H1 (cell line): ENCODE data around the gene MCM3AP. TPM values are rescaled to one million over a fixed set of nuclear protein-coding genes. Genes with fewer than 3 reads are reported as not detected.

Source experiments
- BACH1 ChIP-seq: IDR thresholded peaks from 2 replicates; pipeline ENCODE4 v1.6.1; 2012; ENCODE audit warnings: low read length, improper control_type of control experiment
- CHD2 ChIP-seq: IDR thresholded peaks from 2 replicates; pipeline ENCODE4 v1.6.1; 2012; ENCODE audit warnings: low read length, improper control_type of control experiment
- RNF2 ChIP-seq: fragments of 200-900, 300-1000 bp; sonication (generic); IDR thresholded peaks from 2 replicates; pipeline ENCODE4 v1.7.1; 2016; ENCODE audit warnings: borderline replicate concordance, low read depth, mild to moderate bottlenecking, antibody characterized with exemption, low read length; ENCODE audit not compliant: poor library complexity, severe bottlenecking; ENCODE audit errors: missing control alignments
- SIN3A ChIP-seq, 2 experiments: IDR thresholded peaks in 1 of 2; conservative IDR thresholded peaks in 1 of 2; 2 replicates each; pipeline ENCODE4 v1.6.1; 2011 to 2012; ENCODE audit warnings: low read length in 2 of 2, improper control_type of control experiment in 1 of 2, low read depth in 1 of 2, mild to moderate bottlenecking in 1 of 2
- SP2 ChIP-seq: IDR thresholded peaks from 2 replicates; pipeline ENCODE4 v1.6.1; 2012; ENCODE audit warnings: mild to moderate bottlenecking, low read length, inconsistent platforms
- ZNF274 ChIP-seq: IDR thresholded peaks from 2 replicates; pipeline ENCODE4 v1.7.0; 2012; ENCODE audit warnings: low read length, borderline replicate concordance; ENCODE audit errors: extremely low read depth
- polyA plus RNA-seq, 7 experiments: library from polyadenylated mRNA; depleted of rRNA in 3 of 7; stranded (reverse) in 5 of 7; unstranded in 2 of 7; fragments of >200 nt in 5 of 7; fragments of 200-250 nt in 2 of 7; gene quantifications; 1 replicate in 5 of 7; 2 replicates in 1 of 7; 4 replicates in 1 of 7; pipeline versions ENCODE4 v1.2.1 to v1.2.3, GENCODE V29; 2011 to 2013; ENCODE audit warnings: missing spikeins in 2 of 7, mixed read lengths in 2 of 7
- total RNA-seq: library from RNA; stranded (reverse); fragmentation: NEBNext Ultra II Directional; extraction: Animal tissue kit (Norgen Biotek cat#: 25700); gene quantifications from 2 replicates; pipeline ENCODE4 v1.2.1, GENCODE V29; 2021

The MCM3AP gene
- total and polyA plus RNA-seq, 2 of the 8 experiments (the other 6 are each of a cell fraction or from before 2014, with no cell fraction given): 37.2 to 119 TPM

DNA sequence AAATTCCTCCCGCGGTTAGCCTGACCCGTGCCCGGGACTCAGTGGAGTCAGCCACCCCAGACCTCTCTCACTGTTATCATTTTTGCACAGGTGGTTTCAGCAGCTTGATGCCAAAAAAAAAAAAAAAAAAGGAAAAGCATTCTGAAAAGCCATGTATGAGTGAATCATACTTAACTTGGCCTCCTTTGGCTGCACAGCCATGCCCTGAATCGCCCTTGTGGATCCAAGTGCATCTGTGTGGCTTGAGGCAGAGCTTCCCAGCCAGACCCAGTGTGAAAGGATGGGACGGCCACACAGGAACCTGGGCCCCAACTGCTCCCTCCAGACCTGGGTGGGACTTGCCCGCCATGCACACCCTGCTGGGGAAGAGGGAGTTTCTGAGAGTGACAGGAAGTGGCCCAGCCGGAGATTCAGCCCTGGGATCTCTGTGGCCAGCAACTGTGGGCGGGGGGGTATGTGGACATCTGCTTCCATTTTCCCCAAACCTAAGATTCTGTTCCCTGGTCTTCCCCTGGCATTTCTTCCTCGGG lies 9.3 kb upstream of the MCM3AP start (continued):
- no peak for TF ChIP-seq SP2
- TF ChIP-seq CHD2: no peak
- no peak for TF ChIP-seq RNF2
- no peak for TF ChIP-seq ZNF274
- TF ChIP-seq BACH1: no peak
- TF ChIP-seq SIN3A (conservative IDR thresholded peaks at IDR 0.05 in 1 of 2, IDR thresholded peaks at IDR 0.05 in 1 of 2; ENCODE audit: low read depth in 1 of 2, low read length in 2 of 2): no peak
